NB4 (cell line): ENCODE data around the gene CTNNA3.

Experiments
- POLR2A ChIP-seq: IDR thresholded peaks from 2 replicates; pipeline ENCODE4 v1.6.1; 2011; ENCODE audit warnings: mild to moderate bottlenecking; ENCODE audit not compliant: insufficient read length; ENCODE audit errors: extremely low read depth
- TF ChIP-seq, protein P1 (sequence below): IDR thresholded peaks from one replicate; pipeline ENCODE4 v1.5.1; 2012; ENCODE audit warnings: low read depth, low read length

DNA sequence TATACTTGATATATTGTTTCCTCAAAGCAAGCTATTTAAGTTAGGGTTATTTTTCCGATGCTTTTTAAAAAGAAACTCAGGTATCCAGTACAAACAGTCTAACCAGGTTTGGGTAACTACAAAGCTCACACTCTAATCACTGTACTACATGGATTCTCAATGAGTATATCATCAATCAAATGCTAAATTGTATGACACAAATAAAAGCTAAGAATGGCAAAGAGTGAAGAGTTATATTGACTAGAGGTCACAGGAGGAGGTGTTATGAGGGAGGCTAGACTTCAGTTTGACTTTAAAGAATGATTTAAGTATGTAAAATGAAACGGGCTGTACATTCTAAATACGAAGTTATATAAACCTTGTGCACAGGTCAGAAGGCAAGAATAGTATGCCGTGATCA lies 178.0 kb downstream of the CTNNA3 start:
- TF ChIP-seq, protein P1, sequence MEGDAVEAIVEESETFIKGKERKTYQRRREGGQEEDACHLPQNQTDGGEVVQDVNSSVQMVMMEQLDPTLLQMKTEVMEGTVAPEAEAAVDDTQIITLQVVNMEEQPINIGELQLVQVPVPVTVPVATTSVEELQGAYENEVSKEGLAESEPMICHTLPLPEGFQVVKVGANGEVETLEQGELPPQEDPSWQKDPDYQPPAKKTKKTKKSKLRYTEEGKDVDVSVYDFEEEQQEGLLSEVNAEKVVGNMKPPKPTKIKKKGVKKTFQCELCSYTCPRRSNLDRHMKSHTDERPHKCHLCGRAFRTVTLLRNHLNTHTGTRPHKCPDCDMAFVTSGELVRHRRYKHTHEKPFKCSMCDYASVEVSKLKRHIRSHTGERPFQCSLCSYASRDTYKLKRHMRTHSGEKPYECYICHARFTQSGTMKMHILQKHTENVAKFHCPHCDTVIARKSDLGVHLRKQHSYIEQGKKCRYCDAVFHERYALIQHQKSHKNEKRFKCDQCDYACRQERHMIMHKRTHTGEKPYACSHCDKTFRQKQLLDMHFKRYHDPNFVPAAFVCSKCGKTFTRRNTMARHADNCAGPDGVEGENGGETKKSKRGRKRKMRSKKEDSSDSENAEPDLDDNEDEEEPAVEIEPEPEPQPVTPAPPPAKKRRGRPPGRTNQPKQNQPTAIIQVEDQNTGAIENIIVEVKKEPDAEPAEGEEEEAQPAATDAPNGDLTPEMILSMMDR, result no peak
- TF ChIP-seq POLR2A, result no peak
